ELR (cell line): Measurements from ENCODE around the gene LCORL.
"Not testable (repeated sequence)": the region's sequence is repeated elsewhere in the genome, so short reads cannot be mapped to it uniquely, and the experiment has no call there.

Experiments
- DNase-seq: peaks from one replicate; pipeline ENCODE4 v3.0.0-alpha.2; 2015; ENCODE audit warnings: low read depth

Gene LCORL

GRCh38 chr4:18020145-18020670 lies 1.3 kb downstream of the LCORL start:
- DNase-seq, result peak; percentile 24

- DNase-seq, result no peak
These were observed 7.3 kb downstream of the LCORL start for GRCh38 chr4:18014269-18014668.

GRCh38 chr4:18012807-18013462 lies 8.6 kb downstream of the LCORL start:
- DNase-seq, result peak; percentile 1

- no peak for DNase-seq
These were observed 9.3 kb downstream of the LCORL start for GRCh38 chr4:18012134-18012806.

- DNase-seq, result no peak
These were observed 13.9 kb downstream of the LCORL start for GRCh38 chr4:18007625-18008024.

- DNase-seq, result not testable (repeated sequence)
These were observed 15.1 kb downstream of the LCORL start for GRCh38 chr4:18006432-18006831.

GRCh38 chr4:17997129-17997528 lies 24.4 kb downstream of the LCORL start:
- DNase-seq, result no peak

- DNase-seq, result no peak
These were observed 26.4 kb downstream of the LCORL start for GRCh38 chr4:17995165-17995564.

GRCh38 chr4:17985832-17986231 lies 35.7 kb downstream of the LCORL start:
- DNase-seq, result no peak

GRCh38 chr4:17981063-17981462 lies 40.5 kb downstream of the LCORL start:
- peak; percentile 4 for DNase-seq

- DNase-seq, result no peak
These were observed 52.8 kb downstream of the LCORL start for GRCh38 chr4:17968721-17969120.

- DNase-seq, result no peak
These were observed 54.5 kb downstream of the LCORL start for GRCh38 chr4:17967078-17967477.

- DNase-seq, result no peak
These were observed 55.2 kb downstream of the LCORL start for GRCh38 chr4:17966312-17966711.

- no peak for DNase-seq
These were observed 57.0 kb downstream of the LCORL start for GRCh38 chr4:17964576-17964975.

- no peak for DNase-seq
These were observed 59.4 kb downstream of the LCORL start for GRCh38 chr4:17962171-17962570.

GRCh38 chr4:17961249-17961648 lies 60.3 kb downstream of the LCORL start:
- DNase-seq, result no peak

GRCh38 chr4:17958181-17958580 lies 63.4 kb downstream of the LCORL start:
- peak; percentile 51 for DNase-seq

GRCh38 chr4:17957688-17958087 lies 63.9 kb downstream of the LCORL start:
- DNase-seq, result peak; percentile 30

GRCh38 chr4:17956245-17956644 lies 65.3 kb downstream of the LCORL start:
- no peak for DNase-seq

GRCh38 chr4:17945303-17945702 lies 76.3 kb downstream of the LCORL start:
- DNase-seq, result no peak

- DNase-seq, result peak; percentile 3
These were observed 79.8 kb downstream of the LCORL start for GRCh38 chr4:17941731-17942130.

- DNase-seq, result no peak
These were observed 82.5 kb downstream of the LCORL start for GRCh38 chr4:17939054-17939453.

- peak; percentile 6 for DNase-seq
These were observed 87.3 kb downstream of the LCORL start for GRCh38 chr4:17934286-17934685.

- DNase-seq, result no peak
These were observed 88.4 kb downstream of the LCORL start for GRCh38 chr4:17933126-17933525.
